Inflammatory macrophage treated with lipopolysaccharide for 1 hour (primary cell): ENCODE measurements around the gene NFIX.
"Not testable (repeated sequence)": the region's sequence is repeated elsewhere in the genome, so short reads cannot be mapped to it uniquely, and the experiment has no call there.

ENCODE experiments used
- DNase-seq, 2 donors: peaks; one replicate each; pipeline ENCODE4 v3.0.0-alpha.2; 2020 to 2022

The NFIX gene

GRCh38 chr19:12994701-12995595, at the start of gene NFIX:
Gene NFIX, plus strand, starts transcription at chr19:12995475. Its CDS starts 363 bp downstream, at chr19:12995838.
- DNase-seq: peak; percentile 50 to 57

- peak; percentile 97 to 99 for DNase-seq
Observed at GRCh38 chr19:12945479-12946091, 49.7 kb upstream of the NFIX start, which contains the start of gene RAD23A. Gene RAD23A, plus strand, starts transcription at chr19:12945862. Its CDS starts 87 bp downstream, at chr19:12945949.

GRCh38 chr19:12946092-12946721, 49.1 kb upstream of the NFIX start:
- DNase-seq: peak; percentile 53 to 56

- DNase-seq: no peak
Observed at GRCh38 chr19:12946731-12947496, 48.4 kb upstream of the NFIX start.

GRCh38 chr19:12947702-12948611, 47.3 kb upstream of the NFIX start:
- no peak for DNase-seq

GRCh38 chr19:12948612-12949362, 46.5 kb upstream of the NFIX start:
- no peak for DNase-seq

GRCh38 chr19:12949363-12950283, 45.7 kb upstream of the NFIX start:
- DNase-seq: no peak

GRCh38 chr19:12952050-12952449, 43.2 kb upstream of the NFIX start:
- DNase-seq: not testable (repeated sequence)

GRCh38 chr19:12952488-12953137, 42.7 kb upstream of the NFIX start:
- DNase-seq: peak in 1 of 2 donors; percentile 61

GRCh38 chr19:12953138-12953798, 42.0 kb upstream of the NFIX start:
- no peak for DNase-seq

GRCh38 chr19:12953799-12954611, 41.3 kb upstream of the NFIX start:
- DNase-seq: no peak

- no peak for DNase-seq
Observed at GRCh38 chr19:12954612-12954962, 40.7 kb upstream of the NFIX start.

GRCh38 chr19:12955575-12955974, 39.7 kb upstream of the NFIX start:
- DNase-seq: not testable (repeated sequence)

GRCh38 chr19:12955996-12956395, 39.3 kb upstream of the NFIX start:
- no peak for DNase-seq

- DNase-seq: peak; percentile 66 to 74
Observed at GRCh38 chr19:12956446-12957388, 38.6 kb upstream of the NFIX start, which contains the start of gene GADD45GIP1. Gene GADD45GIP1, minus strand, starts transcription at chr19:12957223. Its CDS starts 11 bp downstream, at chr19:12957212.

GRCh38 chr19:12957389-12957952, 37.8 kb upstream of the NFIX start:
- DNase-seq: not testable (repeated sequence)
